H1 (cell line): ENCODE measurements around the gene AOAH. TPM values are rescaled to one million over a fixed set of nuclear protein-coding genes. Genes with fewer than 3 reads are reported as not detected.

Experiments used
- RAD21 ChIP-seq, 2 experiments: IDR thresholded peaks in 1 of 2; conservative IDR thresholded peaks in 1 of 2; 2 replicates each; pipeline ENCODE4 v1.6.1; 2011; ENCODE audit warnings: low read depth in 2 of 2, low read length in 2 of 2, improper control_type of control experiment in 1 of 2, inconsistent platforms in 1 of 2, mild to moderate bottlenecking in 1 of 2, moderate library complexity in 1 of 2
- polyA plus RNA-seq, 7 experiments: library from polyadenylated mRNA; depleted of rRNA in 3 of 7; stranded (reverse) in 5 of 7; unstranded in 2 of 7; fragments of >200 nt in 5 of 7; fragments of 200-250 nt in 2 of 7; gene quantifications; 1 replicate in 5 of 7; 2 replicates in 1 of 7; 4 replicates in 1 of 7; pipeline versions ENCODE4 v1.2.1 to v1.2.3, GENCODE V29; 2011 to 2013; ENCODE audit warnings: missing spikeins in 2 of 7, mixed read lengths in 2 of 7
- total RNA-seq: library from RNA; stranded (reverse); fragmentation: NEBNext Ultra II Directional; extraction: Animal tissue kit (Norgen Biotek cat#: 25700); gene quantifications from 2 replicates; pipeline ENCODE4 v1.2.1, GENCODE V29; 2021
- TF ChIP-seq, protein P1 (sequence below), 3 experiments: IDR thresholded peaks; 1 replicate in 2 of 3; 2 replicates in 1 of 3; pipeline versions ENCODE4 v1.5.1 to v1.6.1; 2011; ENCODE audit warnings: low read length in 3 of 3, mild to moderate bottlenecking in 3 of 3, inconsistent platforms in 2 of 3, low read depth in 1 of 3, moderate library complexity in 1 of 3; ENCODE audit not compliant: insufficient read depth in 1 of 3; ENCODE audit errors: control extremely low read depth in 1 of 3
- TF ChIP-seq, protein P2 (sequence below): IDR thresholded peaks from 2 replicates; pipeline ENCODE4 v1.6.1; 2011; ENCODE audit warnings: low read depth, mild to moderate bottlenecking, low read length; ENCODE audit not compliant: insufficient read depth

AOAH gene
- total and polyA plus RNA-seq, 2 of the 8 experiments (the other 6 are each of a cell fraction or from before 2014, with no cell fraction given) = 0.08 TPM; not detected in 1

DNA sequence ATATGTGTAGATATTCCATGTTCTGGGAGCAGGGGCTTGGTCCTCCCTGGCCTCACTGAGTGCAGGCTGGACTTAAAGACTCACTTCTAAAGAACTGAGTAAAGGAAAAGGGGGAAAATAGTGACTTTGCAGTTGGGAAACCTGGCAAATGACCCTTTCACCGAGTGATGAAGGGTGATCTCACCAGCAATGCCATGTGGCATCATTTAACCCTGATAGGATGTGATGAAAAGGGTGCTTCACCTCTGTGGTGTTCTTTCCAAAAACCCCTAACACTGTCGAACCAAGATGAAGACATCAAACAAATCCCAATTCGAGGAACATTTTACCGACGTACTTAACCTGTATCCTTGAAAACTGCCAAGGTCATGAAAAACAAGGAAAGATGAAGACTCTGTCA lies 71.9 kb downstream of the AOAH start (continued):
- TF ChIP-seq, protein P1, sequence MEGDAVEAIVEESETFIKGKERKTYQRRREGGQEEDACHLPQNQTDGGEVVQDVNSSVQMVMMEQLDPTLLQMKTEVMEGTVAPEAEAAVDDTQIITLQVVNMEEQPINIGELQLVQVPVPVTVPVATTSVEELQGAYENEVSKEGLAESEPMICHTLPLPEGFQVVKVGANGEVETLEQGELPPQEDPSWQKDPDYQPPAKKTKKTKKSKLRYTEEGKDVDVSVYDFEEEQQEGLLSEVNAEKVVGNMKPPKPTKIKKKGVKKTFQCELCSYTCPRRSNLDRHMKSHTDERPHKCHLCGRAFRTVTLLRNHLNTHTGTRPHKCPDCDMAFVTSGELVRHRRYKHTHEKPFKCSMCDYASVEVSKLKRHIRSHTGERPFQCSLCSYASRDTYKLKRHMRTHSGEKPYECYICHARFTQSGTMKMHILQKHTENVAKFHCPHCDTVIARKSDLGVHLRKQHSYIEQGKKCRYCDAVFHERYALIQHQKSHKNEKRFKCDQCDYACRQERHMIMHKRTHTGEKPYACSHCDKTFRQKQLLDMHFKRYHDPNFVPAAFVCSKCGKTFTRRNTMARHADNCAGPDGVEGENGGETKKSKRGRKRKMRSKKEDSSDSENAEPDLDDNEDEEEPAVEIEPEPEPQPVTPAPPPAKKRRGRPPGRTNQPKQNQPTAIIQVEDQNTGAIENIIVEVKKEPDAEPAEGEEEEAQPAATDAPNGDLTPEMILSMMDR (IDR thresholded peaks at IDR 0.05; ENCODE audit: control extremely low read depth in 1 of 3, insufficient read depth in 1 of 3, low read depth in 1 of 3, low read length in 3 of 3) = no peak
- no peak for TF ChIP-seq RAD21 (IDR thresholded peaks at IDR 0.05 in 1 of 2, conservative IDR thresholded peaks at IDR 0.05 in 1 of 2; ENCODE audit: low read depth in 2 of 2, low read length in 2 of 2)
- TF ChIP-seq, protein P2, sequence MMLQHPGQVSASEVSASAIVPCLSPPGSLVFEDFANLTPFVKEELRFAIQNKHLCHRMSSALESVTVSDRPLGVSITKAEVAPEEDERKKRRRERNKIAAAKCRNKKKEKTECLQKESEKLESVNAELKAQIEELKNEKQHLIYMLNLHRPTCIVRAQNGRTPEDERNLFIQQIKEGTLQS = no peak
- TF ChIP-seq, all 59 proteins: peak for 0
